ENCODE results near the gene ZFPM1. TPM values are rescaled to one million over a fixed set of nuclear protein-coding genes. Genes with fewer than 3 reads are reported as not detected.
A peak's percentile ranks its signal among the peaks of the same experiment; 100 is the strongest.

Gene ZFPM1
- polyA plus RNA-seq, 1 of the 3 experiments (the other 2 are of a cell fraction): 1.2 TPM

DNA sequence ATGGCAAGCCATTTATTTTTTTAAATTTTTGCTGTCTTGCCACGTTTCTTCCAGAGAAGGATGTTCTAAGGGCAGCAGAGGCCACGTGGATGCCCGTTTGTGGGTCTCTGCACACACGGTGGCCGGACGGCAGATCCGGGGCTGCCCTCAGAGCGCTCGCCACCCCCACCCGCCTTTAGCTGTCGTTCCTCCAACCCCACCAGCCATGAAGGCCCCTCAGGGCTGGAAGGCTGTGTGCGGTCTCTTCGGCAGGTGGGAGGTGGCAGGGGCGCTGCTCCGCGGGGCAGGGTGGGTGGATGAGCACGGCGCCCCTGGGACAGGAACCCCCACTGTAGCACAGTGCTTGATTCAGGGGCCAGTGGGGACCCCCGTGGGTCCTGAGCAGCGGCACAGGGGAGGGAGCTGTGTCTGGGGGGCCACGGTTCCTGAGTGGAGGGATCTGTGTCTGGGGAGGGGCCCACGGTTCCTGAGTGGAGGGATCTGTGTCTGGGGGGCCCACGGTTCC is 49.7 kb downstream of the ZFPM1 start (continued):
- TF ChIP-seq, protein P1, sequence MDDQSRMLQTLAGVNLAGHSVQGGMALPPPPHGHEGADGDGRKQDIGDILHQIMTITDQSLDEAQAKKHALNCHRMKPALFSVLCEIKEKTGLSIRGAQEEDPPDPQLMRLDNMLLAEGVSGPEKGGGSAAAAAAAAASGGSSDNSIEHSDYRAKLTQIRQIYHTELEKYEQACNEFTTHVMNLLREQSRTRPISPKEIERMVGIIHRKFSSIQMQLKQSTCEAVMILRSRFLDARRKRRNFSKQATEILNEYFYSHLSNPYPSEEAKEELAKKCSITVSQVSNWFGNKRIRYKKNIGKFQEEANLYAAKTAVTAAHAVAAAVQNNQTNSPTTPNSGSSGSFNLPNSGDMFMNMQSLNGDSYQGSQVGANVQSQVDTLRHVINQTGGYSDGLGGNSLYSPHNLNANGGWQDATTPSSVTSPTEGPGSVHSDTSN (IDR thresholded peaks at IDR 0.05): no peak
- TF ChIP-seq SMC3 (IDR thresholded peaks at IDR 0.05; ENCODE audit: low read depth, low read length) (no peak), MXI1 (IDR thresholded peaks at IDR 0.05; ENCODE audit: low read depth, low read length) (no peak), ELF1 (IDR thresholded peaks at IDR 0.05) (no peak), TCF12 (IDR thresholded peaks at IDR 0.05) (no peak), FOXM1 (IDR thresholded peaks at IDR 0.05; ENCODE audit: low read depth) (no peak)
- TF ChIP-seq, protein P2, sequence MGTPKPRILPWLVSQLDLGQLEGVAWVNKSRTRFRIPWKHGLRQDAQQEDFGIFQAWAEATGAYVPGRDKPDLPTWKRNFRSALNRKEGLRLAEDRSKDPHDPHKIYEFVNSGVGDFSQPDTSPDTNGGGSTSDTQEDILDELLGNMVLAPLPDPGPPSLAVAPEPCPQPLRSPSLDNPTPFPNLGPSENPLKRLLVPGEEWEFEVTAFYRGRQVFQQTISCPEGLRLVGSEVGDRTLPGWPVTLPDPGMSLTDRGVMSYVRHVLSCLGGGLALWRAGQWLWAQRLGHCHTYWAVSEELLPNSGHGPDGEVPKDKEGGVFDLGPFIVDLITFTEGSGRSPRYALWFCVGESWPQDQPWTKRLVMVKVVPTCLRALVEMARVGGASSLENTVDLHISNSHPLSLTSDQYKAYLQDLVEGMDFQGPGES (IDR thresholded peaks at IDR 0.05; ENCODE audit: low read depth, low read length): no peak

DNA sequence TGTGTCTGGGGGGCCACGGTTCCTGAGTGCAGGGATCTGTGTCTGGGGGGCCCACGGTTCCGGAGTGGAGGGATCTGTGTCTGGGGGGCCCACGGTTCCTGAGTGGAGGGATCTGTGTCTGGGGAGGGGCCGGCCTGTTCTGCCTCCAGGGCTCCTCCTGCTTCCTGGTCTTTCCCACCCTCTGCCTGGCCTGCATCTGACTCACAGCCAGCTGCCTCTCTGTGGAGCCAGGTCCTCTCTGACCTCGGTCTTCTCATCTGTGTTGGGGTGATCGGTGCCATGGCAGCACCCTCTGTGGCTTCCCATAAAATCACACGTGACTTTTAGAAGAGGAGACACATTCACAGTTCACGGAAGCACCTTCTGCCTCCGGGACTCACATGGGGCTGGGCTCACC is 50.3 kb downstream of the ZFPM1 start:
- H3K4me1 ChIP-seq (ENCODE audit: control insufficient read depth in 1 of 2, insufficient read depth in 2 of 2, low read depth in 1 of 2, low read length in 1 of 2): peaks cover 0 to 36% of the 10 kb centered on the region in 2 experiments; a peak in 1 of 4 replicates
- H3K79me2 ChIP-seq (ENCODE audit: insufficient read depth): no peaks in the 10 kb centered on the region
- 0 out of 2 replicates have a peak, but pooled peaks cover 10% of the 10 kb centered on the region for H4K20me1 ChIP-seq (ENCODE audit: insufficient read depth)
- WGBS (ENCODE audit: low lambda C conversion rate): 89% methylated on average over 6 of the region's 10 CpGs
- TF ChIP-seq FOSL2 (IDR thresholded peaks at IDR 0.05; ENCODE audit: borderline replicate concordance, low read depth): no peak
- no peak for TF ChIP-seq MEF2A (IDR thresholded peaks at IDR 0.05; ENCODE audit: borderline replicate concordance, low read depth)
- TF ChIP-seq GATA2 (CRISPR knock-in tag; IDR thresholded peaks at IDR 0.05): no peak
- TF ChIP-seq CHD2 (IDR thresholded peaks at IDR 0.05; ENCODE audit: low read length, partially characterized antibody): no peak
- no peak for TF ChIP-seq NFIC (IDR thresholded peaks at IDR 0.05; ENCODE audit: borderline replicate concordance)
- TF ChIP-seq, protein P3, sequence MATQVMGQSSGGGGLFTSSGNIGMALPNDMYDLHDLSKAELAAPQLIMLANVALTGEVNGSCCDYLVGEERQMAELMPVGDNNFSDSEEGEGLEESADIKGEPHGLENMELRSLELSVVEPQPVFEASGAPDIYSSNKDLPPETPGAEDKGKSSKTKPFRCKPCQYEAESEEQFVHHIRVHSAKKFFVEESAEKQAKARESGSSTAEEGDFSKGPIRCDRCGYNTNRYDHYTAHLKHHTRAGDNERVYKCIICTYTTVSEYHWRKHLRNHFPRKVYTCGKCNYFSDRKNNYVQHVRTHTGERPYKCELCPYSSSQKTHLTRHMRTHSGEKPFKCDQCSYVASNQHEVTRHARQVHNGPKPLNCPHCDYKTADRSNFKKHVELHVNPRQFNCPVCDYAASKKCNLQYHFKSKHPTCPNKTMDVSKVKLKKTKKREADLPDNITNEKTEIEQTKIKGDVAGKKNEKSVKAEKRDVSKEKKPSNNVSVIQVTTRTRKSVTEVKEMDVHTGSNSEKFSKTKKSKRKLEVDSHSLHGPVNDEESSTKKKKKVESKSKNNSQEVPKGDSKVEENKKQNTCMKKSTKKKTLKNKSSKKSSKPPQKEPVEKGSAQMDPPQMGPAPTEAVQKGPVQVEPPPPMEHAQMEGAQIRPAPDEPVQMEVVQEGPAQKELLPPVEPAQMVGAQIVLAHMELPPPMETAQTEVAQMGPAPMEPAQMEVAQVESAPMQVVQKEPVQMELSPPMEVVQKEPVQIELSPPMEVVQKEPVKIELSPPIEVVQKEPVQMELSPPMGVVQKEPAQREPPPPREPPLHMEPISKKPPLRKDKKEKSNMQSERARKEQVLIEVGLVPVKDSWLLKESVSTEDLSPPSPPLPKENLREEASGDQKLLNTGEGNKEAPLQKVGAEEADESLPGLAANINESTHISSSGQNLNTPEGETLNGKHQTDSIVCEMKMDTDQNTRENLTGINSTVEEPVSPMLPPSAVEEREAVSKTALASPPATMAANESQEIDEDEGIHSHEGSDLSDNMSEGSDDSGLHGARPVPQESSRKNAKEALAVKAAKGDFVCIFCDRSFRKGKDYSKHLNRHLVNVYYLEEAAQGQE (IDR thresholded peaks at IDR 0.05; ENCODE audit: low read depth, low read length): no peak
- TF ChIP-seq EZH2phosphoT487 (IDR thresholded peaks at IDR 0.05; ENCODE audit: borderline replicate concordance, low read depth): no peak
- TF ChIP-seq ELF1 (IDR thresholded peaks at IDR 0.05): no peak
- H3K4me3 ChIP-seq (ENCODE audit: low read depth in 2 of 2, low read length in 1 of 2): no peak overlapping the region
- peak overlapping the region in 1 of 2 experiments; percentile 79; a peak in 2 of 4 replicates for H3K27ac ChIP-seq (ENCODE audit: low read depth in 2 of 2, low read length in 1 of 2)
- DNase-seq: no peak
- H3K4me2 ChIP-seq: no peak overlapping the region
- no peak overlapping the region for H2AFZ ChIP-seq (ENCODE audit: low read depth)
- H3K9ac ChIP-seq: no peak overlapping the region
- H3K27me3 ChIP-seq (ENCODE audit: insufficient read depth): no peaks in the 10 kb centered on the region
- no peaks in the 10 kb centered on the region for H3K9me3 ChIP-seq
- no peaks in the 10 kb centered on the region for H3F3A ChIP-seq (replicated peaks; ENCODE audit: insufficient read depth)
- no peaks in the 10 kb centered on the region for H3K9me2 ChIP-seq
- CTCF ChIA-PET: interaction anchor here (1.5 kb wide), 1 partner anchor 15 kb away, joined by 5 read pairs; no protein-coding TSS in a partner anchor
- POLR2A ChIA-PET: no interaction called here
- H3K36me3 ChIP-seq (replicated peaks in 1 of 2; ENCODE audit: control insufficient read depth in 1 of 2, insufficient read depth in 2 of 2, low read length in 1 of 2): no peaks in the 10 kb centered on the region

All from SK-N-SH (cell line).